AG09309 (cell line): Measurements from ENCODE around the gene PLA2G15.
"Not testable (repeated sequence)": the region's sequence is repeated elsewhere in the genome, so short reads cannot be mapped to it uniquely, and the experiment has no call there.

Source experiments
- DNase-seq: peaks from one replicate; pipeline ENCODE4 v3.0.0-alpha.2; 2010; ENCODE audit warnings: low read depth
- H3K4me3 ChIP-seq: 2 replicates; pipeline ENCODE4 v1.5.1; 2011; ENCODE audit warnings: mild to moderate bottlenecking, low read depth, low read length, moderate library complexity; ENCODE audit not compliant: control insufficient read depth
- CTCF ChIP-seq: IDR thresholded peaks from 2 replicates; pipeline ENCODE4 v1.5.1; 2011; ENCODE audit warnings: mild to moderate bottlenecking, low read depth, low read length, inconsistent platforms; ENCODE audit not compliant: insufficient read depth, control insufficient read depth; ENCODE audit errors: missing control alignments

The PLA2G15 gene

GRCh38 chr16:68287276-68288251 is 42.4 kb downstream of the PLA2G15 start:
- no peak overlapping the region for H3K4me3 ChIP-seq
- no peak for TF ChIP-seq CTCF
- DNase-seq: peak; percentile 71

- TF ChIP-seq CTCF: no peak
- H3K4me3 ChIP-seq: no peak overlapping the region
- no peak for DNase-seq
Measured at GRCh38 chr16:68288252-68288650, 43.1 kb downstream of the PLA2G15 start.

GRCh38 chr16:68288796-68289195 is 43.6 kb downstream of the PLA2G15 start:
- H3K4me3 ChIP-seq, DNase-seq: not testable (repeated sequence)

- H3K4me3 ChIP-seq: no peak overlapping the region
- TF ChIP-seq CTCF: no peak
Measured at GRCh38 chr16:68289202-68289601, 44.0 kb downstream of the PLA2G15 start.

GRCh38 chr16:68289621-68290329 is 44.6 kb downstream of the PLA2G15 start:
- DNase-seq: peak; percentile 23
- no peak overlapping the region for H3K4me3 ChIP-seq
- TF ChIP-seq CTCF: no peak

More at GRCh38 chr16:68289202-68289601, 44.0 kb downstream of the PLA2G15 start:
- DNase-seq: no peak

GRCh38 chr16:68290450-68290849 is 45.3 kb downstream of the PLA2G15 start:
- TF ChIP-seq CTCF: no peak
- no peak overlapping the region for H3K4me3 ChIP-seq
- no peak for DNase-seq

- no peak overlapping the region for H3K4me3 ChIP-seq
- TF ChIP-seq CTCF: no peak
- DNase-seq: no peak
Measured at GRCh38 chr16:68291227-68291626, 46.1 kb downstream of the PLA2G15 start.
